Chondrocyte (in vitro differentiated cells): Measurements from ENCODE around the gene DBF4B. TPM values are rescaled to one million over a fixed set of nuclear protein-coding genes. Genes with fewer than 3 reads are reported as not detected.
"Not testable (repeated sequence)": the region's sequence is repeated elsewhere in the genome, so short reads cannot be mapped to it uniquely, and the experiment has no call there.

ENCODE experiments used
- DNase-seq: peaks from one replicate; pipeline ENCODE4 v3.0.0; 2021; ENCODE audit warnings: mixed read lengths, low spot score
- H3K27ac Mint-ChIP-seq: one replicate; pipeline ENCODE4 v1.8.0; 2021; ENCODE audit warnings: mild to moderate bottlenecking, moderate library complexity, mixed read lengths; ENCODE audit not compliant: unreplicated experiment
- H3K27me3 Mint-ChIP-seq: 2 replicates; pipeline ENCODE4 v1.8.0; 2021; ENCODE audit warnings: low read depth, mixed read lengths
- H3K36me3 Mint-ChIP-seq: 2 replicates; pipeline ENCODE4 v1.8.0; 2021; ENCODE audit warnings: low read depth, mixed read lengths
- H3K4me1 Mint-ChIP-seq: 2 replicates; pipeline ENCODE4 v1.8.0; 2021; ENCODE audit warnings: low read depth, mild to moderate bottlenecking, mixed read lengths
- H3K4me3 Mint-ChIP-seq: one replicate; pipeline ENCODE4 v1.8.0; 2021; ENCODE audit warnings: mild to moderate bottlenecking, moderate library complexity, mixed read lengths; ENCODE audit not compliant: unreplicated experiment
- H3K9me3 Mint-ChIP-seq: 2 replicates; pipeline ENCODE4 v1.8.0; 2021; ENCODE audit warnings: low read depth, mixed read lengths
- CTCF ChIP-seq: fragments of 200-600 bp; sonication (generic); IDR thresholded peaks from 2 replicates; pipeline ENCODE4 v1.5.0; 2021; ENCODE audit warnings: antibody characterized with exemption, mild to moderate bottlenecking, moderate library complexity
- total RNA-seq: library from RNA; stranded (reverse); gene quantifications from 3 replicates; pipeline ENCODE4 v1.2.1, GENCODE V29; 2021

Gene DBF4B
- total RNA-seq, 1 donor from 2014 or later: 5.5 TPM

GRCh38 chr17:44688675-44689476, 19.6 kb upstream of the DBF4B start:
- DNase-seq: no peak

GRCh38 chr17:44689477-44690217, 18.8 kb upstream of the DBF4B start, which contains the start of gene CCDC43:
TSS of gene CCDC43 (minus strand) at chr17:44689776. CDS start at chr17:44689753, 23 bp downstream.
- Mint-ChIP-seq H3K27me3 (no peaks in the 10 kb centered on the region), H3K4me3 (peak within 1 kb of the TSS; percentile 97), H3K9me3 (no peaks in the 10 kb centered on the region), H3K4me1 (peaks cover 21% of the 10 kb centered on the region), H3K36me3 (no peaks in the 10 kb centered on the region), H3K27ac (peak within 1 kb of the TSS; percentile 96)
- DNase-seq: peak; percentile 96
- no peak for TF ChIP-seq CTCF

More at GRCh38 chr17:44688675-44689476, 19.6 kb upstream of the DBF4B start:
- no peak for TF ChIP-seq CTCF
- H3K4me3 Mint-ChIP-seq: peak overlapping the region; percentile 97
- peaks cover 21% of the 10 kb centered on the region for H3K4me1 Mint-ChIP-seq
- H3K27ac Mint-ChIP-seq: peak overlapping the region; percentile 96
- peaks cover 1% of the 10 kb centered on the region for H3K36me3 Mint-ChIP-seq
- no peaks in the 10 kb centered on the region for H3K9me3 Mint-ChIP-seq
- H3K27me3 Mint-ChIP-seq: no peaks in the 10 kb centered on the region

- H3K27ac Mint-ChIP-seq, H3K9me3 Mint-ChIP-seq, DNase-seq, H3K36me3 Mint-ChIP-seq, H3K27me3 Mint-ChIP-seq: not testable (repeated sequence)
- H3K4me1 Mint-ChIP-seq: peaks cover 21% of the 10 kb centered on the region
- TF ChIP-seq CTCF: peak; percentile 24
- H3K4me3 Mint-ChIP-seq: peak overlapping the region; percentile 97
These were observed 17.6 kb upstream of the DBF4B start for GRCh38 chr17:44690746-44691306.

- H3K9me3 Mint-ChIP-seq: no peaks in the 10 kb centered on the region
- no peak overlapping the region for H3K27ac Mint-ChIP-seq
- peaks cover 14% of the 10 kb centered on the region for H3K4me1 Mint-ChIP-seq
- no peak overlapping the region for H3K4me3 Mint-ChIP-seq
- no peaks in the 10 kb centered on the region for H3K36me3 Mint-ChIP-seq
- H3K27me3 Mint-ChIP-seq: no peaks in the 10 kb centered on the region
- no peak for DNase-seq
- no peak for TF ChIP-seq CTCF
These were observed 14.9 kb upstream of the DBF4B start for GRCh38 chr17:44693609-44694008.

GRCh38 chr17:44700288-44700687, 8.2 kb upstream of the DBF4B start:
- not testable (repeated sequence) for DNase-seq, H3K36me3 Mint-ChIP-seq, H3K4me1 Mint-ChIP-seq

More at GRCh38 chr17:44700288-44700687, 8.2 kb upstream of the DBF4B start:
- H3K27me3 Mint-ChIP-seq, H3K4me3 Mint-ChIP-seq, H3K27ac Mint-ChIP-seq, H3K9me3 Mint-ChIP-seq: not testable (repeated sequence)
